GM18858 (cell line): ENCODE data around the gene KLHDC7B.
"Not testable (repeated sequence)": the region's sequence is repeated elsewhere in the genome, so short reads cannot be mapped to it uniquely, and the experiment has no call there.

Experiments
- ATAC-seq: cut with Tn5 transposase; IDR thresholded peaks from one replicate; pipeline ENCODE4 v1.9.1; 2021; ENCODE audit not compliant: unreplicated experiment

Gene KLHDC7B

DNA sequence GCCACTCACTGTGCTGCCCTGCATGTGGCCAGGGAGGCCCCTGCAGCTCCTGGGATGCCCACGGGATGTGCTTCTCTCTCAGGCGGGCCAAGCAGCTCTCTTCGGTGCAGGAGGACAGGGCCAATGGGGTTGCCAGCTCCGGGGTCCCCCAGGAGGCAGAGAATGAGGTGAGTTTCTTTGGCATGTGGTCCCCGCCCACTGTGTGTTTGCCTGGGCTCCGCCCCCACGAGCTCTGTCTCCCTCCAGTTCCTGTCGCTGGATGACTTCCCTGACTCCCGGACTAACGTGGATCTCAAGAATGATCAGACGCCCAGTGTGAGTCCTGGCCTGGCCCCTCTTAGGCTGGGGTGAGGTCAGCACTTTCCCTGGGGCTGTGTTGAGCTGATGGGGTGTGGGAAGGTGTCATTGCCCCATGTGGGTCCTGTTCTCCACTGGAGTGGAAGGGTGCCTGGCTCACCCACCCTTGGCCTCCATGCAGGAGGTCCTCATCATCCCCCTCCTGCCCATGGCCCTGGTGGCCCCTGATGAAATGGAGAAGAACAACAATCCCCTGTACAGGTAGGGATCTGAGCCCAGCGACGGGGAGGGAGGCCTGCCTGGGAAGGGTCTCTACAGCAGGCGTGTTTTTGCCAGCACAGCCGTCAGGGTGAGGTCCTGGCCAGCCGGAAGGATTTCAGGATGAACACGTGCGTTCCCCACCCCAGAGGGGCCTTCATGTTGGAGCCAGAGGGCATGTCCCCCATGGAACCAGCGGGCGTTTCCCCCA lies 28.0 kb upstream of the KLHDC7B start:
- no peak for ATAC-seq

DNA sequence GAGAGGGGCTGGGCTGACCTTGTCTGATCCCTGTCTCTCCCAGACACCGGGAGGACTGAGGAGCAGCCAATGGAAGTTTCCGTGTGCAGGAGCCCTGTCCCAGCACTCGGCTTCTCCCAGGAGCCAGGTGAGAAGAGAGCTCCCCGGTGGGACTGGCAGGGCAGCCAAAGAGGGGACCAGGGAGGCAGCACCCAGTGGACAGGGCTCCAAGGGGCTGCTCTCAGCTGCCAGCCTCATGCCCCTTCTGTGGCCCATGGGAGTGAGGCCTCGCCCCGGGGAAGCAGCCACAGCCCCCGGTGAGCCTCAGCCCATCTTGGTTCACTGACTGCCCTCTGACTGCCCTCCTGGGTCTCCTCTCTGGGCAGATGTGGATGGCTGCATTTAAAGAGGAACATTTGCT lies 27.1 kb upstream of the KLHDC7B start:
- ATAC-seq = no peak

DNA sequence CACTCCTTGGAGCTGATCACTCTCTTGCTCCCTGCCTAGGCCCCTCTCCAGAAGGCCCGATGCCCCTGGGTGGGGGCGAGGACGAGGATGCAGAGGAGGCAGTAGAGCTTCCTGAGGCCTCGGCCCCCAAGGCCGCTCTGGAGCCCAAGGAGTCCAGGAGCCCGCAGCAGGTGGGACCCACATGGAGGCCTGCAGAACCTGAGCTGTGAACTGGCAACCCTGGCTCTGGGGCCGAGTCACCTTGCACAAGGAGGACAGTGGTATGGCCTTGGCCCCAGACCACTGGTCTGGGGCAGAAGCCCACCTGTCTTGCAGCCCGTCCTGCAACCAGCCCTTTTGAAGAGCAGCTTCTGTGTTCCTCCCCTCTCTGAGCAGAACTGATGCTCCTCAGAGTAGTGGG lies 26.5 kb upstream of the KLHDC7B start:
- no peak for ATAC-seq

DNA sequence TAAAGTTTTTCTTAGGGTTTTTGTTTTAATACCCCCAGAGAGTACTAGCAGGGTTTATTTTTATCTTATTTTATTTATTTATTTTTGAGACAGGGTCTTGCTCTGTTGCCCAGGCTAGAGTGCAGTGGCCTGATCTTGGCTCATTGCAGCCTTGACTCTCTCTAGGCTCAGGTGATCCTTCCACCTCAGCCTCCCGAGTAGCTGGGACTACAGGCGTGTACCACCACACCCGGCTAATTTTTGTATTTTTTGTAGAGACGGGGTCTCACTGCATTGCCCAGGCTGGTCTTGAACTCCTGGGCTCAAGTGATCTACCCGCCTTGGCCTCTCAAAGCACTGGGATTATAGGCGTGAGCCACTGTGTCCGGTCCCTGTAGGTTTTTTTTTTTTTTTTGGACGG lies 25.5 kb upstream of the KLHDC7B start:
- not testable (repeated sequence) for ATAC-seq

DNA sequence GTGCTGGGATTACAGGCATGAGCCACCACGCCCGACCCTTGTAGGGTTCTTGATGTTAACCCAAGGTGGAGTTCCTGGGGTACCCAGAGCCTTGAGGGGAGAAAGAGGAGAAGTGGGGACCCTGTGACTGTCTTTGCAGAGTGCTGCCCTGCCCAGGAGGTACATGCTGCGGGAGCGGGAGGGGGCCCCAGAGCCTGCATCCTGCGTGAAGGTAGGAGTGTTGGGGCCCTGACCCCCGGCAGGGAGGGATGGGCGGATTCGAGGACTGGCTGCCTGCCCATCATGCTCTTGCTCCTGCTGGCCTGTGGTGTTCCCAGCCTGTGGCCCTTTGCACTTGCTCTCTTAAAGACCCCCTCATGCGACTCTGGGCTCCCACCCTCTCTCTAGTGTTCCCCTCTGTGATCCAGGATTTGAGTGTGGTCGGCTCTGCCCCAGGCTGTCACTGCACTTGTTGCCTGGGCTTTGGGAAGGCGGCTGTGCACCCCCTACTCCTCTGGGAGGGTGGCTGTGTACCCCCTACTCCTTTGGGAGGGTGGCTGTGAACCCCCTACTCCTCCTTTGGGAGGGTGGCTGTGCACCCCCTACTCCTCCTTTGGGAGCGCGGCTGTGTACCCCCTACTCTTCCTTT lies 24.8 kb upstream of the KLHDC7B start:
- no peak for ATAC-seq

DNA sequence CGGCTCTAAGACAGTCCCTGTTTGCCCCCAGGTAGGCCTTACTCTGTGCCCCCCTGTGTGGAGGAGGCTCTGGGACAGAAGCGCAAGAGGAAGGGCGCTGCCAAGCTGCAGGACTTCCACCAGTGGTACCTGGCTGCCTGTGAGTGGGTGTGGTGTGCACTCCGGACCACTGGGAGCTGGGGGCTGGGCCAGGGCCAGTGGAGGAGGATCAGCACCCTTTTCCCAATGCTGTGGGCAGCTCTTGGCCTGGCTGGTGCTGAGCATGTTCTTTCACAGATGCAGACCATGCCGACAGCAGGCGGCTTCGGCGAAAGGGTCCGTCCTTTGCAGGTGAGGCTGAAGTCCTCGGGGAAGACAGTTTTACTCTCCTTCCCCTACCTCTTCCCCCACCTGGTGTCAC lies 24.0 kb upstream of the KLHDC7B start:
- ATAC-seq = no peak

DNA sequence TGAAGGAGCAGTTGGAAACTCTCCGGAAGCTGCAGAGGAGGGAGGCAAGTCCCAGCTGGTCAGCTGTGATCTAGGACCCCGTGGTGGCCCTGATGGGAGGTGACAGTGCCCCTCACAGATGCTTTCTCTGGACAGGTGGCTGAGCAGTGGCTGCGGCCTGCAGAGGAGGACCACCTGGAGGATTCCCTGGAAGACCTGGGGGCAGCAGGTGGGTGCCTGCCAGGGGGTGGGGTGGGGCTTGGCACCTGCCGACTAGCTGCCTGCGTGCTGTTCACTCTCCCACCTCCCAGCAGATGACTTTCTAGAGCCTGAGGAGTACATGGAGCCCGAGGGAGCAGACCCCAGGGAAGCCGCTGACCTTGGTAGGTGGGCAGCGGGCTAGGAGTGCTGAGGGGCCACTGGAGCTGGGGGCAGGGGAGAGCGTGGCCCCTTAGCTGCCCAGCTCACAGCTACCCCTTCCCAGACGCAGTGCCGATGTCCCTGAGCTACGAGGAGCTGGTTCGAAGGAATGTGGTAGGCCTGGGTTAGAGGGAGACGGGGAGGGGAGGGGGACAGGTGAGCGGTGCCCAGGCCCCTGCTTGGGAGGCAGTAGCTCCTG lies 23.4 kb upstream of the KLHDC7B start:
- ATAC-seq = no peak

DNA sequence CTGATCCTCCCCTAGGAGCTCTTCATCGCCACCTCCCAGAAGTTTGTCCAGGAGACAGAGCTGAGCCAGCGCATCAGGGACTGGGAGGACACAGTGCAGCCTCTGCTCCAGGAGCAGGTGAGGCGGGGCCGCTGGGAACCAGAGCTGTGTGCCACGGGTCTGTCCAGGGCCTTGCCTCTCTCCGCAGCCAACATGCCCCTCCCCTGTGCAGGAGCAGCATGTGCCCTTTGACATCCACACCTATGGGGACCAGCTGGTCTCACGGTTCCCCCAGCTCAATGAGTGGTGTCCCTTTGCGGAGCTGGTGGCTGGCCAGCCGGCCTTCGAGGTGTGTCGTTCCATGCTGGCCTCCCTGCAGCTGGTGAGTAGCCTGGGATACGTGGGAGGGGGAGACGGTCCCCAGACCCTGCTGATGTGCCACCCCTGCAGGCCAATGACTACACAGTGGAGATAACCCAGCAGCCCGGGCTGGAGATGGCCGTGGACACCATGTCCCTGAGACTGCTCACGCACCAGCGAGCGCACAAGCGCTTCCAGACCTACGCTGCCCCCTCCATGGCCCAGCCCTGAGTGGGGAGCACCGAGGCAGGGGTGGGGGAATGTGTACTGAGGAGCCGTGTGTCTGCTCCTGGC lies 22.8 kb upstream of the KLHDC7B start:
- ATAC-seq = no peak

DNA sequence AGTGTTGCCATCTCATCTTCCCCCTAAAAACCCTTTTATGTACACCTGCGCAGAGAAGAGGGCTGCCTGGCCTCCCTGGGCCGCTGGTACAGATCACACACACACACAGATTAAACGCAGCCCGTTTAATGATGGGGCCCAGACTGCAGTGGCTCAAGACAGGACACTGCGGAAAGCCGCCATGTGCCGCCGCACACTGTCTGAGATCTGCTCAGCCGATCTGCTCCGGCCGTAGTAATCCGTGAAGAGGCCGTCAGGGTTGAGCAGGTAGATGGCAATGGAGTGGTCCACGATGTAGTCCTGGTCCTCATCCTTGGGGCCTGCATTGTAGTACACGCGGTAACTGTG lies 22.3 kb upstream of the KLHDC7B start:
- no peak for ATAC-seq

DNA sequence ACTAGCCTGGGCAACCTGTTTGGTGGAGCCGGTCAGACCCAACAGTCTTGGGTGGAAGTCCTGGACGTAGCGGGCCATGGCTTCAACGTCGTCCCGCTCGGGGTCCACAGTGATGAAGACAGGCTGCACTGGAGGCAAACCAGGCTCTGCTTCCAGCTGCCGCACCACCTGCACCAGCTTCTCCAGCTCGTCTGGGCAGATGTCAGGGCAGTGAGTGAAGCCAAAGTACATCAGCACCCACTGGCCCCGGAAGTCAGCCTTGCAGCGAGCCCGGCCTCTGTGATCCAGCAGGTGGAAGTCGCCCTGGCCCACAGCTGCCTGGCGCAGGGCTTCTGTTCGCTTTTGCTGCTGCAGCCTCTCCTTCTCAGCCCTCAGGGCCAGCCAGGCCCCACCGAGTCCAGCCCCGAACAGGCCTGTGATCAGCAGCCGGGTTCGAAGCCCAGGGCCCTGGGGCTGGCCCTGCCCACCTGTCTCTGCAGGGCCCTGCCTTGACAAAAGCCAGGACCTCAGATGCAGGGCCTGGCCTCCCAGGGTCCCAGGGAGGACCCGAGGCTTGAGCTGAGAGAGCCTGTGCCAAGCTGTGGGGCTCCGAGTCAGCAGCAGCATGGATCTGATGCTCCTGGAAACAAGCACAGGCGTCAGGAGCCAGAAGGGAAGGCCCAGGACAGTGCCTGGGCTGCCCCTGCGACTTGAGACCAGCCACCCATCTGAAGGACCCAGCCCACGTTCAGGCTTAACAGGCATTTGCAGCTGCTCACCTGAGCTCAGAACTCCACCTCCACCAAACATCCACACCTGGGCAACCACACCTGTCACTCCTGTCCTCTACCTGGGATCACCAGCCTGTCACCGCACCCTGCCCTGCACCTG lies 21.7 kb upstream of the KLHDC7B start:
- no peak for ATAC-seq

DNA sequence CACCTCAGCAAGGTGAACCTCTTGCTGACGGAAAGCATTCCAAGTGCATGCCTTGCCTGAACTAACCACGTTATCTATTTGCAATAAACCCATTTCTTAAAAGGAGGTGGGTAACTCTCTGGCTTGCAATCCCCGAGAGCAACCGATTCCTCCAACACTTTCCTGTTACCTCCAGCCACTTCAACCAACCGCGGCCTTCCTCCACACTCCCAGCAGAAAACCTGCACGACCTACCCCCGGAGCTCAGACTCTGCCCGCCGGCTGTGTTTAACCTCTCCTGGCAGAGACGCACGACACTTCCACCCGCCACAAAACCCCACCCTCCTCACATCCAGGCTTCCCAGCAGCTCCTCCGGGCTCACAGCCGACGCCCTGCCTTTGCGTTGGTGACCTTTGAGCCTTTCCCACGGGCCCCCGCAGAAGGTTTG lies 21.0 kb upstream of the KLHDC7B start:
- no peak for ATAC-seq

DNA sequence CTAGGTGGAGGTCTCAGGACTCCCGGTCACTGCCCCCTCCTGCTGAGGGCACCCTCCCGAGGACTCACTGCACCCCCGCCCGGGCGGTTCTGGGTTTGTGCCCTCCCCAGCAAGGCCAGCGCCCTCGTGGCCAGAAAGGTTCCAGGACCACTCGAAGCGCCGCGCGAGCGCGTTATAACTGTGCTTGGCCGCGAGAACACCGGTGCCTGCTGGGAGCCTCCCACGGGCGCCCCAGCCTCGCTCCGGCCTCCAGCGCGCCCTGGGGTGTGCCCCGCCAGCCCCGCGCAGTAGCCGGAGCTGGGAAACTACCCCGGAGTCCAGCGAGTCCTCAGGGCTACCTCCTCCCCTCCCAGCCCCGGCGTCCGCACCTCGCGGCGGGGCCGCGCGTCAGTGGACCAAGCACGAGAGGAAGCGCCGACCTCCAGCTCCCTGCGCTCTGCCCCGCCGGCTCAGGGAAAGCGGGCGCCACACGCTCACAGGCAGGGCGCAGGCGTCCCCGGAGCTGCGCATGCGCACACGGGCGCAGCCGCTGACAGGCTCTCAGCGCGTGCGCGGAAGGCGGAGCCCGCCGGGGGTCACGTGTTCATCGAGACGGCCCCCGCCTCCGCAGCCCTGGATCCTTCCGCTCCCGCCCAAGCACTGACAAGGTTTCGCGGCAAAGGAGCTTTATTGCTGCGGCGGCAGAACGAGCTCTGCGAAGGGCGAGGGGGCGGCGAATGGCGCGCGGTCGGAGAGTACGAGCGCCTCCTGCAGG lies 20.4 kb upstream of the KLHDC7B start, which contains the start of gene SCO2:
Gene SCO2 (minus strand): TSS at position 495 of the 754 bp plus-strand sequence. CDS start 1,187 bp downstream, outside the sequence.
- peak; percentile 34 for ATAC-seq

DNA sequence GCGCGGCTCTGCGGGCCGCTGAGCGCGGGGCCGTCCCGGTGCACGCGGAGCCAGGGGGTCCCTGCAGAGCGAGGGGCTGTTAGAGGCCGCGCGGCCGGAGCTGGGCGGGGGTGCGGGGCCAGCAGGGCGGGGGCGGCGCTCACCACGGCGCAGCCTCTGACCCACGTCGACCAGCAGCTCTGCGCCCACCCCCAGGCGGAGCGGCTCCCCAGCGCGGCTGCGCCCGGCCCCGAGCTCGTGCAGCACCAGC lies 19.9 kb upstream of the KLHDC7B start:
- ATAC-seq = no peak

DNA sequence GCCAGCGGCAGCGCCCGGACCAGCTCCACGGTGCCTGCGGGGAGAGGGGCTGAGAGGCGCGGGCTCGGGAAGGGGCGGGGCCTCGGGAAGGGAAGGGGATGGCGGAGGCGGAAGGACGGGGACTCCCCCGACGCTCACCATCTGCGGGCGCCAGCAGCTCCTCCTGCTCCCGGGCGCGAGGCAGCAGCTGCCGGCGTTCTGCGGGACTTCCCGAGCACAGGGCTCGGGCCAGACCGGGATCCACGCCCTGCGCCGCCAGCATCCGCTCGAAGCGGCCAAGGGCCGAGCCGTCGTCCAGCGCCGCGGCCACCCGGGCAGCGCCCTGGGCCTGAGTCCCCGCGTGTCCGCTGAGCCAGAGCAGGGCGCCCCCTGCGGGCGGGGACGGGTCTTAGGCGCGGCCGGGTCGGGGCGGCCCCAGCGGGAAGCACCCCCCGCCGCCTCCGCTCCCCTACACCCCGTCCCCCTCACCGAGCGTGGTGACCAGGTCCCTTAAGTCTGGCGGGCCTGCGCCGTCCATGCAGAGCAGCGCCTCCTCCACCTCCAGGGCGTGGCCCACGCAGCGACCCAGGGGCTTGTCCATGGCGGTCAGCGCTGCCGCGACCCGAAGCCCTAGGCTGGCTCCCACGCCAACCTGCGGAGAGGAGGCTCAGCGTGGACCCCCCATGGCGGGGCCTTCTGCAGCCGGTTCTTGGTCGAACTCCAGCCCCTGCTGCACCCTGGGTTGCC lies 19.4 kb upstream of the KLHDC7B start:
- peak; percentile 18 for ATAC-seq

DNA sequence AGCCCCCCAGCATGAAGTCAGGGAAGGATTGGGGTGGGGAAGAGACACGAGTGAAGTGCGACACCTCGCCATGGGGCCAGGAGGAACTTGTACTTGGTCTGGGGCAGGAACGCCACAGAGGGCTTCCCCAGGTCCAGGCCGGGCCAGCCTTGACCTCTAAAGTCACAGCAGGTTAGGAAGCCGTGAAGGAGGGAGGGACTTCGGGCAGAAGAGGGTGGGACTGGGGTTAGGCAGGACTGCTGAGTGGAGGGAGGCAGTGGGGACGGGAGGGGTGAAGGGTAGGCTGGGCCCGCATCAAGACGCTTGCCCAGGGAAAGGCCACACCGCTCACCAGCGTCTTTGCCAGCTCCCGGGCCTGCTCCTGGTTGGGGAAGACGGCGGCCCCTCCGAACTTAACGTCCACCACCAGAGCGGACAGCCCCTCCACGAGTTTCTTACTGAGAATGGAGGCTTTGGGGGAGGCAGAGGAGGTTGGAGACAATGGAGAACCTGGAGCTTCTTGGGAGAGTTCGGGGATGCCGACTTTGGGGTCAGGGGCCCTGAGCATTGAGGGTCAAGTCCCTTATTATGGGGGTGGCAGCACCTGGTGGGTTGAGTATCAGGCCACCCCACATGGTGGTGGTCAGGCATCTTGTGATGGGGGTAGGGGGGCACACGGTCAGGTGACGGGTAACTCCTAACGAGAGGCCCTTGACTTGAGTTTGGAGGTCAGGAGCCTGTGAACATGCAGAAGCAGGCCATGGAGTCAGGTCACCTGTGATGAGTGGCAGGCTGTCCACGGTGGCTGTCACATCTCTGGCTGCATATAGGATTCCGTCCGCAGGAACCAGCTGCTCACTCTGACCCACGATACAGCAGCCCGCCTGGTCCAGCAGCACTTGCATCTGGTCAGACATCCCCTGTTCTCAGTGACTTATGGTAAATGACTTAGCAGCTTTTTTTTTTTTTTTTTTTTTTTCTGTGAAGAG lies 18.6 kb upstream of the KLHDC7B start:
- no peak for ATAC-seq

DNA sequence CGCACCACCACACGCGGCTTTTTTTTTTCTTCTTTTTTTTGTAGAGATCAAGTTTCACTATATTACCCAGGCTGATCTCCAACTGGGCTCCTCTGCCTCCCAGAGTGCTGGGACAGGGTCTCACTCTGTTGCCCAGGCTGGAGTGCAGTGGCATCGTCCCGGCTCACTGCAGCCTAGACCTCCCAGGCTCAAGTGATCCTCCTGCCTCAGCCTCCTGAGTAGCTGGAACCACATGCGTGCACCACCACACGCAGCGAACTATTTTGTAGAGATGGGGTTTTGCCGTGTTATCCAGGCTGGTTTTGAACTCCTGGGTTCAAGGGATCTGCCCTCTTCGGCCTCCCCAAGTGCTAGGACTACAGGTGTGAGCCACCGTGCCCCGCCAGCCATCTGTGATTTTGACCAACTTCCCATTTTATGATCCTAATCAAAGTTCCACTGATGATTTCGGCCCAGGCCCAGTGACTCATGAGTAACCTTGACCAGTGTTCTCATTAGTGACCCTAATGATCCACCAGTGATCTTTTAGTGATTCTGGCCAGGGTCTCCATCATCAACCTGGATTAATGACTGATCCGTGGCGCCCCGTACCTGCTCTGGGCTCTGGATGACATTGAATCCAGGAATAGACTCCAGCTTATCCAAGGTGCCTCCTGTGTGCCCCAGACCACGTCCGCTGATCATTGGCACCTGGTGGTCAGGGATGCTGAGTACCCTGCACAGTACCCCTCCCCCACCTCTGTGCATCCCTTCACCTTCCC lies 17.6 kb upstream of the KLHDC7B start:
- no peak for ATAC-seq

DNA sequence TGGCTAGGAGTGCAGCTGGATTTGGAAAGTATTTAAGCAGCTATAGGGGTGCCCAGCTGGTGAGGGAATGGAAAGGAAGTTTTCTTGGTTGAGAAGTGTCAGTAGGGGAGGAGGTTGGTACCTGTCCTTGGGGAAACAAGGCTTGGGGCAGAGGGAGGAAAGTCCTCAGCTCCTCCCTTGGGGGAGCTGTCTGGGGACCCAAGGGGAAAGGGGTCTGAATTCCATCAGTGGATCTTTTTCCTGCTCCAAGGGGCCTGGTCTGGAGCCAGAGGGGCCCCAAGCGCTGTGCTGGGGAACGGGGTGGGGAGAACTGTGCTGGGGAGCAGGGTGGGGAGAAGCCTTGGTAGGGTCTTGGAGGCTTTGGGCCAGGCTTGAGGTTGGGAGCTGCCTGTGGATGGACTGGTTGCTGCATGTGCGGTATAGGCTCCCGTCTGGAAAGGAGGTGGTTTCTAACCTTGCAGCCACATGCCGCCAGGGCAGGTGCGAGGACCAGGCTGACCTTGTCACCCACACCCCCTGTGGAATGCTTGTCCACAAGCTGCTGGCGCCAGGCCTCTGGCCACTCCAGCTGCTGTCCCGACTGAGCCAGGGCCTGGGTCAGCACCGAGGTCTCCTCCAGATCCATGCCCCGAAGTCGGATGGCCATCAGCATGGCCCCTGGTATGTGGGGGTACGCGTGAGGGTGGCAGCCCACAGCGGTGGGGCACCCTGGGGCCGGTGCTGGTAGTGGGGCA lies 16.9 kb upstream of the KLHDC7B start:
- no peak for ATAC-seq
